ENCODE data around the gene BMP10. TPM values are rescaled to one million over a fixed set of nuclear protein-coding genes. Genes with fewer than 3 reads are reported as not detected.

The BMP10 gene
- total and polyA plus RNA-seq, 2 of the 13 experiments (the other 11 are each of a cell fraction or from before 2014, with no cell fraction given), result not detected

DNA sequence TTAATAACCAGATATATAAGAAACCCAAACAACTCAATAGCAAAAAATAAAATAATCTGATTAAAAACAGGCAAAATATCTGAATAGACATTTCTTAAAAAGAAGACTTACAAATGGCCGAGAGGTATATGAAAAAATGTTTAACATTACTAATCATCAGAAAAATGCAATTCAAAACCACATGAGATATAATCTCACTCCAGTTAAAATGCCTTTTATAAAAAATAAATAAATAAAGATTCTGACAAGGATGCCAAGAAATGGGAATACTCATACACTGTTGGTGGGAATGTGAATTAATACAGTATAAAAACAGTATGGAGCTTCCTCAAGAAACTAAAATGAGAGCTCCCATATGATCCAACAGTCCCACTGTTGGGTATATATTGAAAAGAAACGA is 33.9 kb upstream of the BMP10 start:
- no peak overlapping the region for H3K4me2 ChIP-seq (ENCODE audit: low read depth, low read length)
- no peak overlapping the region for H3K27ac ChIP-seq (ENCODE audit: extremely low read length, insufficient read depth, low read length)
- ChIA-PET CTCF (ENCODE audit: low intra/inter-chr PET ratio, low total read pairs) (no interaction called here), POLR2A (no interaction called here)
- in situ Hi-C loops (cut with HindIII; ENCODE audit: extremely low pct_ligation_motif_present, low pct_unique_long_range_greater_than_20kb) (no loop called here), intact Hi-C loops (cut with micrococcal nuclease; ENCODE audit: unreplicated experiment) (loop anchor here (5.0 kb wide), 1 partner anchor 68 kb away; no protein-coding TSS in a partner anchor)
- no peak for FAIRE-seq
- no peak overlapping the region for H2AFZ ChIP-seq (ENCODE audit: low read length)
- peaks cover 10% of the 10 kb centered on the region for H3K4me1 ChIP-seq (ENCODE audit: insufficient read depth, low read length)
- H3K36me3 ChIP-seq (replicated peaks in 1 of 2; ENCODE audit: control insufficient read depth in 1 of 2, insufficient read depth in 2 of 2, low read length in 2 of 2), result no peaks in the 10 kb centered on the region
- no peaks in the 10 kb centered on the region for H3K79me2 ChIP-seq (ENCODE audit: insufficient read depth, low read length)
- H4K20me1 ChIP-seq (ENCODE audit: insufficient read depth, low read length), result no peaks in the 10 kb centered on the region
- BruUV-seq (replicated peaks), result no TSS peak
- peaks cover 6% of the 10 kb centered on the region; the same call in 1 of the 2 replicates for H3K9me3 ChIP-seq (ENCODE audit: low read length)
- H3K9ac ChIP-seq (ENCODE audit: insufficient read depth, low read depth, low read length), result no peak overlapping the region
- TF ChIP-seq NR2F2 (IDR thresholded peaks at IDR 0.05; ENCODE audit: borderline replicate concordance, low read depth) (no peak), ZFP36L1 (CRISPR knock-in tag; IDR thresholded peaks at IDR 0.05) (no peak), CCDC6 (CRISPR knock-in tag; IDR thresholded peaks at IDR 0.05) (no peak), CREB1 (IDR thresholded peaks at IDR 0.05) (no peak), CREB1 (CRISPR knock-in tag; IDR thresholded peaks at IDR 0.05) (no peak), PLRG1 (conservative IDR thresholded peaks at IDR 0.05) (no peak), MYPOP (CRISPR knock-in tag; IDR thresholded peaks at IDR 0.05) (no peak), ZNF225 (CRISPR knock-in tag; IDR thresholded peaks at IDR 0.05) (no peak), ZNF512B (CRISPR knock-in tag; IDR thresholded peaks at IDR 0.05; ENCODE audit: borderline replicate concordance) (no peak), ZNF3 (CRISPR knock-in tag; IDR thresholded peaks at IDR 0.05) (no peak), ZNF841 (CRISPR knock-in tag; IDR thresholded peaks at IDR 0.05; ENCODE audit: borderline replicate concordance) (no peak), ZNF576 (CRISPR knock-in tag; IDR thresholded peaks at IDR 0.05) (no peak), MIER3 (CRISPR knock-in tag; IDR thresholded peaks at IDR 0.05; ENCODE audit: borderline replicate concordance) (no peak), FOXO1 (CRISPR knock-in tag; IDR thresholded peaks at IDR 0.05) (no peak), ZNF891 (CRISPR knock-in tag; IDR thresholded peaks at IDR 0.05) (no peak), SPEN (CRISPR knock-in tag; IDR thresholded peaks at IDR 0.05; ENCODE audit: low read depth) (no peak), ZNF234 (CRISPR knock-in tag; conservative IDR thresholded peaks at IDR 0.05) (no peak)
- TF ChIP-seq, protein P1, sequence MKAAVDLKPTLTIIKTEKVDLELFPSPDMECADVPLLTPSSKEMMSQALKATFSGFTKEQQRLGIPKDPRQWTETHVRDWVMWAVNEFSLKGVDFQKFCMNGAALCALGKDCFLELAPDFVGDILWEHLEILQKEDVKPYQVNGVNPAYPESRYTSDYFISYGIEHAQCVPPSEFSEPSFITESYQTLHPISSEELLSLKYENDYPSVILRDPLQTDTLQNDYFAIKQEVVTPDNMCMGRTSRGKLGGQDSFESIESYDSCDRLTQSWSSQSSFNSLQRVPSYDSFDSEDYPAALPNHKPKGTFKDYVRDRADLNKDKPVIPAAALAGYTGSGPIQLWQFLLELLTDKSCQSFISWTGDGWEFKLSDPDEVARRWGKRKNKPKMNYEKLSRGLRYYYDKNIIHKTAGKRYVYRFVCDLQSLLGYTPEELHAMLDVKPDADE (CRISPR knock-in tag; IDR thresholded peaks at IDR 0.05), result no peak
- TF ChIP-seq, protein P2, sequence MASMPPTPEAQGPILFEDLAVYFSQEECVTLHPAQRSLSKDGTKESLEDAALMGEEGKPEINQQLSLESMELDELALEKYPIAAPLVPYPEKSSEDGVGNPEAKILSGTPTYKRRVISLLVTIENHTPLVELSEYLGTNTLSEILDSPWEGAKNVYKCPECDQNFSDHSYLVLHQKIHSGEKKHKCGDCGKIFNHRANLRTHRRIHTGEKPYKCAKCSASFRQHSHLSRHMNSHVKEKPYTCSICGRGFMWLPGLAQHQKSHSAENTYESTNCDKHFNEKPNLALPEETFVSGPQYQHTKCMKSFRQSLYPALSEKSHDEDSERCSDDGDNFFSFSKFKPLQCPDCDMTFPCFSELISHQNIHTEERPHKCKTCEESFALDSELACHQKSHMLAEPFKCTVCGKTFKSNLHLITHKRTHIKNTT (CRISPR knock-in tag; IDR thresholded peaks at IDR 0.05), result no peak
- H3K4me3 ChIP-seq (replicated peaks in 1 of 3; ENCODE audit: insufficient read depth in 1 of 3, low read depth in 2 of 3, low read length in 3 of 3), result no peak overlapping the region
- no peak for ATAC-seq
- 2% methylated on average over 2 of the region's 2 CpGs for WGBS (ENCODE audit: low lambda C conversion rate)
- H3K27me3 ChIP-seq (ENCODE audit: control insufficient read depth in 1 of 2, insufficient read depth in 2 of 2, low read length in 2 of 2), result peaks cover 0 to 10% of the 10 kb centered on the region in 2 experiments; a peak in 1 of 5 replicates
- no peak for DNase-seq (ENCODE audit: low spot score)

Measured in HepG2 (cell line).